Cardiac fibroblast (primary cell): ENCODE measurements around the gene PRAMEF12.

ENCODE experiments used
- DNase-seq, 2 donors: peaks; one replicate each; pipeline versions ENCODE4 v3.0.0 to v3.0.0-alpha.2; 2010; ENCODE audit warnings: low read depth in 2 of 2
- H3K4me3 ChIP-seq, 2 donors: replicated peaks in 1 of 2; 1 replicate in 1 of 2; 2 replicates in 1 of 2; pipeline ENCODE4 v1.5.1; 2011; ENCODE audit warnings: low read depth in 2 of 2, low read length in 2 of 2, mild to moderate bottlenecking in 2 of 2, moderate library complexity in 1 of 2
- CTCF ChIP-seq: IDR thresholded peaks from one replicate; pipeline ENCODE4 v1.5.1; 2011; ENCODE audit warnings: low read depth, mild to moderate bottlenecking, low read length, inconsistent platforms

The PRAMEF12 gene

GRCh38 chr1:12769976-12770505 lies 3.5 kb upstream of the PRAMEF12 start:
- no peak for DNase-seq
- no peak overlapping the region for H3K4me3 ChIP-seq
- no peak for TF ChIP-seq CTCF

GRCh38 chr1:12770620-12771019 lies 2.9 kb upstream of the PRAMEF12 start:
- H3K4me3 ChIP-seq: no peak overlapping the region
- no peak for DNase-seq
- TF ChIP-seq CTCF: no peak

- no peak for TF ChIP-seq CTCF
- DNase-seq: no peak
- no peak overlapping the region for H3K4me3 ChIP-seq
Measured at GRCh38 chr1:12771186-12771585, 2.4 kb upstream of the PRAMEF12 start.

DNA sequence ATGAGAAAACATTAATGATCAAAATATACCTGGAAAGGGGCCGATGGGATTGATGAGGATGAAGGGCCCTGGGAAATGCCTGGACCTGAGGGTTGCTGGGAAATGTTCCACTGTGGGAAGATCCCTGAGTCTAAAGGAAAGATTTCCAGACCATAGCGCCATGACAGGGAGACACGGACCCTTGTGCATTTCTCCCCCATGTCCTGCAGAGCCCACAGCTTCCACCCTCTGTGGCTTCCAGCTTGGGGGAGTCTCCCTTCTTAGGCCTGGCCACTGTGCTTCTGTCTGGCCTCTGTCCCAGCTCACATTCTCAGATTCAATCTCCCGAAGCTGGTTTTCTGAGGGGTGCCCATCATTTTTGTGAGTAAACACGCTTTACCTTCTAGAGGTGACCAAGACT lies 1.0 kb upstream of the PRAMEF12 start:
- no peak overlapping the region for H3K4me3 ChIP-seq
- no peak for TF ChIP-seq CTCF
- no peak for DNase-seq

GRCh38 chr1:12774801-12775345 lies 1.3 kb downstream of the PRAMEF12 start:
- no peak for TF ChIP-seq CTCF
- H3K4me3 ChIP-seq: no peak overlapping the region
- no peak for DNase-seq

DNA sequence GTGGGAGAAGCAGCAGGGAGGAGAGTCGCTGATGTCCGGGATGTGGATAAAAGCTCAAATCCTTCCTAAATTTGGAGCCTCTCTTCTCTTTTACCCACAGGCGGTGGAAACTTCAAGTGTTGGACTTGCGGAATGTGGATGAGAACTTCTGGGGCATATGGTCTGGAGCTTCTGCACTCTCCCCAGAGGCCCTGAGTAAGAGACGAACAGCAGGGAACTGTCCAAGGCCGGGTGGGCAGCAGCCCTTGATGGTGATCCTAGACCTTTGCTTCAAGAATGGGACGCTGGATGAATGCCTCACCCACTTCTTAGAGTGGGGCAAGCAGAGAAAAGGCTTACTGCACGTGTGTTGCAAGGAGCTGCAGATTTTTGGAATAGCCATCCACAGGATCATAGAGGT lies 1.9 kb downstream of the PRAMEF12 start:
- H3K4me3 ChIP-seq: no peak overlapping the region

More for the DNA sequence above, 1.9 kb downstream of the PRAMEF12 start:
- TF ChIP-seq CTCF: no peak
- DNase-seq: no peak
